Left colon (tissue), 2 donors: Measurements from ENCODE around the gene E2F2. TPM values are rescaled to one million over a fixed set of nuclear protein-coding genes. Genes with fewer than 3 reads are reported as not detected.
"Not testable (repeated sequence)": the region's sequence is repeated elsewhere in the genome, so short reads cannot be mapped to it uniquely, and the experiment has no call there.

Source experiments
- ATAC-seq: fragments of 200-7000 bp; cut with Tn5 transposase; one replicate; pipeline ENCODE4 v1.9.1; 2020; ENCODE audit warnings: mild to moderate bottlenecking, moderate library complexity
- DNase-seq, 2 donors: peaks; one replicate each; pipeline ENCODE4 v3.0.0-alpha.2; 2020
- intact Hi-C, 2 donors: fragments of 100-400 bp; cut with DNase I in 1 of 2; cut with micrococcal nuclease in 1 of 2; formaldehyde crosslinking; loops; one replicate each; pipeline versions ENCODE4 v1.11.2 to v1.14.0; 2022; cut with DNase I, micrococcal nuclease
- total RNA-seq, 2 donors: library from RNA; stranded (reverse); fragmentation: NEBNext Ultra II Directional; extraction: Animal tissue kit (Norgen Biotek cat#: 25700); gene quantifications; one replicate each; pipeline ENCODE4 v1.2.1, GENCODE V29; 2021
- donor health status: DM: no; HTN: no; CAD: no.
- donor health status: DM: yes; HTN: yes; CAD: no.

Gene E2F2
- total RNA-seq, 2 donors from 2014 or later = 10.9 to 12.1 TPM

DNA sequence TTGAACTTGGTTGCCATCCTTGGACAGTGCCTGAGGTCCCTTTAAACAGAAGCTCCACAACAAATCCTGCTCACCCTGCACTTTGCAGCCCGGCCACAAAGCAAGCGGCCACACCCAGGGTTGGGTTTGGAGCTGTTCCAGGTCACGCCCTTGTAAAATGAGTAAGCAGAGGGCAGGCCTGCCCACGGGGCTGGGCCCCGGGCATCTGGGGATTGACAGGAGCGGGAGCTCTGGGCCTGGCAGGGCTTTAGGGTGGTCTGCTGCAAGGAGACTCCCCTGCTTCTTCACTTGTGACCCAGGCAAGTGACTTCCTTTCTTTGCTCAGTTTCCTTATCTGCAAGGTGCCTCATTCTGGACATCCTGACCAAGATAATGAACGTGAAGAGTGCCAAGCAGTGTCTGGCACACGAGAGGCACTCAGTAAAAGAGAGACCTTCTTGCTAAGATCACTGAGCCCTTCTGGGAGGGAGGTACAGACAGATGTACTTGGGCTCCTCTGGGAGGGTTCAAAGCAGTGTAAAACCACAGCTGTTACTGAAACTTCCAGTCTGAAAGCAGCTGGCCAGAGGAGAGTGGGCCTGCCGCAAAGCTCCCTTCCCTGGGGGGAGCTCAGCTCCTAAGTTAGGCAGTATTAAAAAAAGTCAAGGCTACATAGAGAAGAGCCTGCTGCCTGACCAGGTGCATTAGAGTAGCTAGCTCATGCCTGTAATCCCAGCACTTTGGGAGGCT, 2.6 kb downstream of the E2F2 start:
- ATAC-seq (peak; percentile 54), DNase-seq (peak; percentile 96)
- intact Hi-C loops = no loop called here

GRCh38 chr1:23527900-23528249, 3.2 kb downstream of the E2F2 start:
- intact Hi-C loops = no loop called here
- ATAC-seq (peak; percentile 1), DNase-seq (no peak)

DNA sequence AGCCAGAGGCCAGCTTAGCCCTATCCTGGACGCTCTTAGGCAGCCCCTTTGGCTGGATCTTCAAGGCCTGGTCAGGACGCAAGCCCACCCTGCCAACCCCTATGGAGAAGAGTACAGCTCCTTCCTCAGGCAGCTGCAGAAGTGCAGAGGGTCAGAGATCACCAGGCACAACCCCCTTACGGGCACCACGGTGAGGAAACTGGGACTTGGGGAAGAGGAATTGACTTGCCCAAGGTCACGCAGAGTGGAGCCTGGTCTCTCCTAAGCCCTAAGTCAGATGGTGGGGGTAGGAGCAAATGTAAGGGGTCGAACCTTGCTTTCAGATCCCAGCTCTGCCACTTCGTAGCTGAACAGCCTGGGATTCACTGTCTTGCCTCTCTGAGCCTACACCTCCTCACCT, 3.7 kb downstream of the E2F2 start:
- ATAC-seq = no peak
- DNase-seq = no peak
- intact Hi-C loops = no loop called here

GRCh38 chr1:23526329-23527041, 4.5 kb downstream of the E2F2 start:
- intact Hi-C loops = no loop called here
- ATAC-seq (peak; percentile 5), DNase-seq (peak in 1 of 2 donors; percentile 56)

GRCh38 chr1:23525558-23526250, 5.3 kb downstream of the E2F2 start:
- peak; percentile 6 for ATAC-seq
- peak; percentile 59 to 71 for DNase-seq
- intact Hi-C loops = no loop called here

- DNase-seq = peak; percentile 91
- ATAC-seq = peak; percentile 68
- intact Hi-C loops = no loop called here
Observed at GRCh38 chr1:23524716-23525401, 6.2 kb downstream of the E2F2 start.

- intact Hi-C loops = no loop called here
- DNase-seq (peak; percentile 61 to 70), ATAC-seq (peak; percentile 57)
Observed at GRCh38 chr1:23524163-23524562, 6.9 kb downstream of the E2F2 start.

DNA sequence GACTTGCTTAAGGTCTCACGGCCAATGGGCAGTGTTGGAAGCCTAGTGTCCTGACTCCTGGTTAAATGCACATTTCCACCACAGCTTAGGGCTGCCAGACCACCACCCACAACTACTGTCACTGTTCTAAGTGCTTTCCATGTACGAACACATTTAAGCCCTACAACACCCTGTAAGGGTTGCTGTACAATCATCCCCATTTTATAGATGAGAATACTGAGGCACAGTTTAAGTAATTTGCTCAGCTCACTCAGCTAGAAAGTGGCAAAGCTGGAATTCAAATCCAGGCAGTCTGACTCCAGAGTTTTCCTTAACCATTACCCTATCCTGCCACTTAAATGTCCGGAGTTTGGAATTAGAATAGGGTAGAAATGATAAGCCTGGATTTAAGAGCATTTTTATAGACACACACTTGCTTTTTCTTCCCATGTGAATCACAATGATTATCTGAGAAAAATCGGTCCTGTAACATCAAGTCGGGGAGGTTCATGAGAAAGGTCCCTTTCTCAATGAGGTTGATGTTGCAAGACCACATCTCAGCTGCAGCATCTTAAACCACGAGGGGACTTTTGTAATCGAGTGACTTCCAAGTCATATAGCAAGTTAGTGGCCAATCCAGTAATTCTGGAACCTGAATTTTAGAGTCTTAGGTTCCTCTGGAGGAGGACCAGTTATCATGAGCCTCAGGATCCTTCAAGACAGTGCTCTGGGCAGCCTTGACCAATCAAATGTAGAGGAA, 8.6 kb downstream of the E2F2 start:
- DNase-seq (no peak), ATAC-seq (no peak)
- intact Hi-C loops = no loop called here

- ATAC-seq = no peak
- no peak for DNase-seq
- intact Hi-C loops = no loop called here
Observed at GRCh38 chr1:23521588-23521987, 9.4 kb downstream of the E2F2 start.

GRCh38 chr1:23517581-23517980, 13.5 kb downstream of the E2F2 start:
- DNase-seq = no peak
- no peak for ATAC-seq
- intact Hi-C loops = no loop called here

DNA sequence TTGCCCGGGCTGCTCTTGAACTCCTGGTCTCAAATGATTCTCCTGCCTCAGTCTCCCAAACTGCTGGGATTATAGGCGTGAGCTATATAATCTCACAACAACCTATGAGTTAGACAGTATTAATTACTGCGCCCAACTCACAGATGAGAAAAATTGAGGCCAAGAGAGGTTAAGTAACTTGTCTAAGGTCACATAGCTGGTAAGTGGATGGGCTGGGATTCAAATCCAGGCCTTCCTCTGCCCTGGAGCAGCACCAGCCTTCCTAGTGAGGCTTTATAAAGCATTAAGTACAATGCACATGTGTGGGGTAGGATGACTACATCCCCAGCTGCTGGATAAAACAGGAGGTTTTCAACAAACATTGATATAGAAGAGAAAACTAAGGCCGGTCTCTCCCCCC, 15.1 kb downstream of the E2F2 start:
- intact Hi-C loops = no loop called here
- DNase-seq = no peak
- no peak for ATAC-seq

GRCh38 chr1:23514111-23514679, 16.8 kb downstream of the E2F2 start:
- intact Hi-C loops = no loop called here
- peak; percentile 9 for ATAC-seq
- no peak for DNase-seq

GRCh38 chr1:23509896-23510295, 21.1 kb downstream of the E2F2 start:
- DNase-seq (no peak), ATAC-seq (no peak)
- intact Hi-C loops = no loop called here

DNA sequence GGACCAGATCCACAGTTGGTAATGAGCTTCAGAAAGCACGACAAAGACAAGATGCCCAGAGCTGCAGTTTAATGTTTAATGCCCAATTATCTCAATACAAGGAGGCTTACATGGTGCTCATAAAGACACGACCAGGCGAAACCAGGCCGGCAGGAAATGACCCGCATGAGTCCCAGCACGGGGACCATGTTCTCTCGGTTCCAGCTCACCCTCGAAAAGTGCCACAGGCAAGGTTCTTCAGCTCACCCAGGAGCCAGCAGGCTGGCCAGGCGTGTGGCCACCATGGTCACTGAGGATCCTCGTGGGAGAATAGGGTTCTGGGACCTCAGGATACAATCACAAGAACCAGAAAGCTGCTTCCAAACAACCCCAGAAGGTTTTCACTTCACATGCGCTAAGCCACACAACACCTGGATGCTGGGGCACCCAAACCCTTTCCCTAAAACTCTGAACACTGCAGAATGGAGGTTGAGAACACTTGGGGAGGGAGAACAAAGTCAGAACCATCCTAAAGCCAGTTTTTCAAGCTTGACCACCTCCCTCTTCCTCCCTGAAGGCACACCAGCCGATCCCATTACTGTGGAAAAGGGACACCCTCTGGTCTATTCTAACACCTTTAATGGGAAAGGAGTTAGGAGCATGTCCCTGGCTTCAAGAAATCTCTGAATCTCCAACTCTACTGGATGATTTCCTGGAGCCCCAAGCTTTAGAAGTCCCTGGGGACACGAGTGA, 24.5 kb downstream of the E2F2 start:
- no peak for DNase-seq
- intact Hi-C loops = no loop called here
- ATAC-seq = no peak

- ATAC-seq (no peak), DNase-seq (no peak)
- intact Hi-C loops = no loop called here
Observed at GRCh38 chr1:23505851-23506250, 25.2 kb downstream of the E2F2 start.

DNA sequence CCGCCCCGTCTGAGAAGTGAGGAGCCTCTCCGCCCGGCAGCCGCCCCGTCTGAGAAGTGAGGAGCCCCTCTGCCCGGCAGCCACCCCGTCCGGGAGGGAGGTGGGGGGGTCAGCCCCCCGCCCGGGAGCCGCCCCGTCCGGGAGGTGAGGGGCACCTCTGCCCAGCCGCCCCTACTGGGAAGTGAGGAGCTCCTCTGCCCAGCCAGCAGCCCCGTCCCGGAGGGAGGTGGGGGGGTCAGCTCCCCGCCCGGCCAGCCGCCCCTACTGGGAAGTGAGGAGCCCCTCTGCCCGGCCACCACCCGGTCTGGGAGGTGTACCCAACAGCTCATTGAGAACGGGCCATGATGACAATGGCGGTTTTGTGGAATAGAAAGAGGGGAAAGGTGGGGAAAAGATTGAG, 26.9 kb downstream of the E2F2 start:
- ATAC-seq, intact Hi-C loops, DNase-seq: not testable (repeated sequence)

DNA sequence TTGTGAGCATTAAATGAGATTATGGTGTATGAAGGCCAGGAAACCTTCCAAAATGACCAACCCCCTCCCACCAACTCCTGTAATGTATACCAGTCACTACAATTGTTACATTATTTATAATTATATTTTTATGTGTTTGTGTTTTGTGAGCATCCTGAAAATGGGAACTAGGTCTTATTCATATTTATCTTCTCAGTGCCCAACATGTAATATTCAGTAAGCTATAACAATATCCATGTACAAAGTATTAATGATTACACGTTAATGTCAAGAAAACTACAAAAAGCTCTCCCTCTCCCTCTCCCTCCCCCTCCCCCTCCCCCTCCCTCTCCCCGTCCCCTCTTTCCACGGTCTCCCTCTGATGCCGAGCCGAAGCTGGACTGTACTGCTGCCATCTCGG, 28.1 kb downstream of the E2F2 start:
- ATAC-seq = no peak
- intact Hi-C loops = no loop called here
- DNase-seq = no peak

DNA sequence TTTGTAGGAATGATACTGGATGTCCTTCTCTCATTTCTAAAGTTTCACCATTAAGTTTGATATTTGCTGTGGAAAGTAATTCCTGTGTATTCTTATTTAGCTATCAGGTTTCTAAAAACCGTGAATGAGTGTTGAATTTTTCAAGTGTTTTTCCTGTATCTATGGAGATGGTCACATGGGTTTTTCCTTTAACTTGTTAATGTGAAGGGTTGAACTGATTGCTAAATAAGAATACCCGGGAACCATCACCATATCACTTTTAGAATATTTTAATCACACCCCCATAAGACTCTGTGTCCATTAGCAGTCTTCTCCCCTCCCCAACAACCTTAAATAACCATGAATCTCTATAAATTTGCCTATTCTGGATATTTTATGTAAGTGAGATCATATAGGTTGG, 30.6 kb downstream of the E2F2 start:
- intact Hi-C loops = no loop called here
- no peak for DNase-seq
- no peak for ATAC-seq
